ENCODE measurements around the gene LCMT2. TPM values are rescaled to one million over a fixed set of nuclear protein-coding genes. Genes with fewer than 3 reads are reported as not detected.

Gene LCMT2
- 11.4 and 17.4 TPM in 2 replicates for total RNA-seq (2014; rRNA removed; shearing (Covaris generic))

GRCh38 chr15:43329960-43330779, at the start of gene LCMT2:
Gene LCMT2, minus strand, starts transcription at chr15:43330573. Its CDS starts 84 bp downstream, at chr15:43330489.
- peak within 1 kb of the TSS; percentile 88 for H3K27ac ChIP-seq
- H3K4me3 ChIP-seq: peak within 1 kb of the TSS; percentile 78
- H3K9me3 ChIP-seq (replicated peaks): no peaks in the 10 kb centered on the region

GRCh38 chr15:43378601-43379000, 48.2 kb upstream of the LCMT2 start:
- H3K9me3 ChIP-seq (replicated peaks): no peaks in the 10 kb centered on the region
- peaks cover 44% of the 10 kb centered on the region for H3K36me3 ChIP-seq
- no peaks in the 10 kb centered on the region for H3K27me3 ChIP-seq (replicated peaks)
- DNase-seq (ENCODE audit: low read depth in 1 of 2, low spot score in 2 of 2): no peak
- no peak overlapping the region for H3K4me3 ChIP-seq
- no peak overlapping the region for H3K27ac ChIP-seq
- peaks cover 5% of the 10 kb centered on the region for H3K4me1 ChIP-seq (replicated peaks)

More at GRCh38 chr15:43329960-43330779, at the start of gene LCMT2:
- peak; percentile 94 to 97 for DNase-seq (ENCODE audit: low read depth in 1 of 2, low spot score in 2 of 2)
- H3K27me3 ChIP-seq (replicated peaks): no peaks in the 10 kb centered on the region
- H3K4me1 ChIP-seq (replicated peaks): peaks cover 22% of the 10 kb centered on the region
- peaks cover 41% of the 10 kb centered on the region for H3K36me3 ChIP-seq

GRCh38 chr15:43376017-43376705, 45.8 kb upstream of the LCMT2 start:
- Histone ChIP-seq H3K36me3 (peaks cover 35% of the 10 kb centered on the region), H3K4me3 (no peak overlapping the region), H3K9me3 (replicated peaks) (no peaks in the 10 kb centered on the region), H3K27ac (no peak overlapping the region), H3K27me3 (replicated peaks) (no peaks in the 10 kb centered on the region), H3K4me1 (replicated peaks) (peaks cover 9% of the 10 kb centered on the region)
- DNase-seq (ENCODE audit: low read depth in 1 of 2, low spot score in 2 of 2): peak in 1 of 2 experiments; percentile 10

GRCh38 chr15:43370975-43371974, 40.9 kb upstream of the LCMT2 start, which contains the start of the genes TUBGCP4 and ZSCAN29:
Gene TUBGCP4, plus strand, starts transcription at chr15:43371101. Its CDS starts 254 bp downstream, at chr15:43371355.
Gene ZSCAN29, minus strand, starts transcription at chr15:43371043. Its CDS starts 1,130 bp downstream, at chr15:43369913.
- H3K4me1 ChIP-seq (replicated peaks): peaks cover 20% of the 10 kb centered on the region
- H3K36me3 ChIP-seq: peaks cover 37% of the 10 kb centered on the region
- H3K27me3 ChIP-seq (replicated peaks): no peaks in the 10 kb centered on the region
- peak within 1 kb of the TSS; percentile 54 for H3K27ac ChIP-seq
- DNase-seq (ENCODE audit: low read depth in 1 of 2, low spot score in 2 of 2): peak; percentile 85 to 88
- H3K9me3 ChIP-seq (replicated peaks): no peaks in the 10 kb centered on the region
- peak within 1 kb of the TSS; percentile 72 for H3K4me3 ChIP-seq

- Histone ChIP-seq H3K27ac (peak overlapping the region; percentile 54), H3K9me3 (replicated peaks) (no peaks in the 10 kb centered on the region), H3K4me3 (peak overlapping the region; percentile 72), H3K4me1 (replicated peaks) (peaks cover 20% of the 10 kb centered on the region), H3K36me3 (peaks cover 43% of the 10 kb centered on the region), H3K27me3 (replicated peaks) (no peaks in the 10 kb centered on the region)
- peak in 1 of 2 experiments; percentile 48 for DNase-seq (ENCODE audit: low read depth in 1 of 2, low spot score in 2 of 2)
These were observed 40.1 kb upstream of the LCMT2 start for GRCh38 chr15:43370310-43370974.

- Histone ChIP-seq H3K4me1 (replicated peaks) (no peaks in the 10 kb centered on the region), H3K27ac (no peak overlapping the region), H3K4me3 (no peak overlapping the region), H3K27me3 (replicated peaks) (no peaks in the 10 kb centered on the region), H3K36me3 (peaks cover 90% of the 10 kb centered on the region), H3K9me3 (replicated peaks) (peaks cover 39% of the 10 kb centered on the region)
- DNase-seq (ENCODE audit: low read depth in 1 of 2, low spot score in 2 of 2): peak in 1 of 2 experiments; percentile 13
These were observed 31.0 kb upstream of the LCMT2 start for GRCh38 chr15:43361313-43361903.

GRCh38 chr15:43360821-43361220, 30.4 kb upstream of the LCMT2 start:
- Histone ChIP-seq H3K4me3 (no peak overlapping the region), H3K9me3 (replicated peaks) (peaks cover 39% of the 10 kb centered on the region), H3K36me3 (peaks cover 90% of the 10 kb centered on the region), H3K4me1 (replicated peaks) (no peaks in the 10 kb centered on the region), H3K27me3 (replicated peaks) (no peaks in the 10 kb centered on the region), H3K27ac (no peak overlapping the region)
- DNase-seq (ENCODE audit: low read depth in 1 of 2, low spot score in 2 of 2): no peak

- H3K4me3 ChIP-seq: no peak overlapping the region
- no peak overlapping the region for H3K27ac ChIP-seq
- peaks cover 36% of the 10 kb centered on the region for H3K36me3 ChIP-seq
- no peak for DNase-seq (ENCODE audit: low read depth in 1 of 2, low spot score in 2 of 2)
- H3K4me1 ChIP-seq (replicated peaks): no peaks in the 10 kb centered on the region
- H3K27me3 ChIP-seq (replicated peaks): no peaks in the 10 kb centered on the region
- H3K9me3 ChIP-seq (replicated peaks): no peaks in the 10 kb centered on the region
These were observed 22.5 kb upstream of the LCMT2 start for GRCh38 chr15:43352693-43353382.

- Histone ChIP-seq H3K9me3 (replicated peaks) (no peaks in the 10 kb centered on the region), H3K4me3 (no peak overlapping the region), H3K27me3 (replicated peaks) (no peaks in the 10 kb centered on the region), H3K36me3 (peaks cover 48% of the 10 kb centered on the region), H3K4me1 (replicated peaks) (no peaks in the 10 kb centered on the region), H3K27ac (no peak overlapping the region)
- no peak for DNase-seq (ENCODE audit: low read depth in 1 of 2, low spot score in 2 of 2)
These were observed 16.7 kb upstream of the LCMT2 start for GRCh38 chr15:43347114-43347513.

- Histone ChIP-seq H3K9me3 (replicated peaks) (no peaks in the 10 kb centered on the region), H3K4me3 (no peak overlapping the region), H3K27ac (no peak overlapping the region), H3K36me3 (peaks cover 46% of the 10 kb centered on the region), H3K27me3 (replicated peaks) (no peaks in the 10 kb centered on the region), H3K4me1 (replicated peaks) (no peaks in the 10 kb centered on the region)
- DNase-seq (ENCODE audit: low read depth in 1 of 2, low spot score in 2 of 2): no peak
These were observed 15.9 kb upstream of the LCMT2 start for GRCh38 chr15:43346305-43346704.

- DNase-seq (ENCODE audit: low read depth in 1 of 2, low spot score in 2 of 2): no peak
These were observed 361 bp upstream of the LCMT2 start for GRCh38 chr15:43330780-43331087.

More at GRCh38 chr15:43330780-43331087, 361 bp upstream of the LCMT2 start:
- Histone ChIP-seq H3K27me3 (replicated peaks) (no peaks in the 10 kb centered on the region), H3K36me3 (peaks cover 44% of the 10 kb centered on the region), H3K9me3 (replicated peaks) (no peaks in the 10 kb centered on the region), H3K4me3 (peak overlapping the region; percentile 78), H3K27ac (peak overlapping the region; percentile 88), H3K4me1 (replicated peaks) (peaks cover 22% of the 10 kb centered on the region)

All from SJSA1 (cell line).